ENCODE data around the gene PRDX6.

DNA sequence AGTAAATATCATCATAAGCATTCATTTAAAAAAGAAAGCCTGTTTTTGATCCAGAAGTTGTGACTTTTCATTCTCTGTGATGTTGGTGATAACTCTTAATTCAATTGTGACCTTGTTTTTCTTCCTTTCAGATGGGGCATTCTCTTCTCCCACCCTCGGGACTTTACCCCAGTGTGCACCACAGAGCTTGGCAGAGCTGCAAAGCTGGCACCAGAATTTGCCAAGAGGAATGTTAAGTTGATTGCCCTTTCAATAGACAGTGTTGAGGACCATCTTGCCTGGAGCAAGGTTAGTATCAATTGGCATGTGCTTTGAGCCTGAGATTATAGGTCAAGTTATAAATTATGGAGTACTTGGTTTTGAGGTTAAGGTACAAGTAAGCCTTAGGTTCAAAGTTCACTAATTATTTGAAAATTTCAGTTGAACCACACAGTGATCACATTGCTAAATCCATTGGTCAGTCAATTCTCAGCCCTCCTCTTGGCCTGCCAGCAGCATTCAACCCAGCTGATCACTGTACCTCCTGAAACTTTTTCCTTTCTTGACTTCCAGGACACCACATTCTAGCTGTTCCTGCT lies 4.1 kb downstream of the PRDX6 start:
- TF ChIP-seq, protein P1, sequence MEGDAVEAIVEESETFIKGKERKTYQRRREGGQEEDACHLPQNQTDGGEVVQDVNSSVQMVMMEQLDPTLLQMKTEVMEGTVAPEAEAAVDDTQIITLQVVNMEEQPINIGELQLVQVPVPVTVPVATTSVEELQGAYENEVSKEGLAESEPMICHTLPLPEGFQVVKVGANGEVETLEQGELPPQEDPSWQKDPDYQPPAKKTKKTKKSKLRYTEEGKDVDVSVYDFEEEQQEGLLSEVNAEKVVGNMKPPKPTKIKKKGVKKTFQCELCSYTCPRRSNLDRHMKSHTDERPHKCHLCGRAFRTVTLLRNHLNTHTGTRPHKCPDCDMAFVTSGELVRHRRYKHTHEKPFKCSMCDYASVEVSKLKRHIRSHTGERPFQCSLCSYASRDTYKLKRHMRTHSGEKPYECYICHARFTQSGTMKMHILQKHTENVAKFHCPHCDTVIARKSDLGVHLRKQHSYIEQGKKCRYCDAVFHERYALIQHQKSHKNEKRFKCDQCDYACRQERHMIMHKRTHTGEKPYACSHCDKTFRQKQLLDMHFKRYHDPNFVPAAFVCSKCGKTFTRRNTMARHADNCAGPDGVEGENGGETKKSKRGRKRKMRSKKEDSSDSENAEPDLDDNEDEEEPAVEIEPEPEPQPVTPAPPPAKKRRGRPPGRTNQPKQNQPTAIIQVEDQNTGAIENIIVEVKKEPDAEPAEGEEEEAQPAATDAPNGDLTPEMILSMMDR (IDR thresholded peaks at IDR 0.05), result no peak
- no peak for TF ChIP-seq POLR2A (IDR thresholded peaks at IDR 0.05)
